GM12872 (cell line): Measurements from ENCODE around the gene LCE2B.

Experiments used
- CTCF ChIP-seq: IDR thresholded peaks from 3 replicates; pipeline ENCODE4 v1.5.1; 2011; ENCODE audit warnings: low read depth, mild to moderate bottlenecking, low read length, moderate library complexity; ENCODE audit not compliant: insufficient read depth

Gene LCE2B

GRCh38 chr1:152683846-152684245 is 2.1 kb upstream of the LCE2B start:
- TF ChIP-seq CTCF, result no peak

GRCh38 chr1:152697701-152698600 is 12.0 kb downstream of the LCE2B start, which contains the start of gene LCE2A:
LCE2A (plus strand) TSS chr1:152698345; CDS start chr1:152698902, 557 bp downstream.
- no peak for TF ChIP-seq CTCF

GRCh38 chr1:152699746-152700145 is 13.8 kb downstream of the LCE2B start:
- no peak for TF ChIP-seq CTCF

- TF ChIP-seq CTCF, result no peak
Measured at GRCh38 chr1:152707860-152708259, 21.9 kb downstream of the LCE2B start, which contains the start of gene LCE4A. LCE4A (plus strand) TSS chr1:152708160; CDS start chr1:152709076, 916 bp downstream.

- no peak for TF ChIP-seq CTCF
Measured at GRCh38 chr1:152718238-152718637, 32.3 kb downstream of the LCE2B start.

- TF ChIP-seq CTCF, result no peak
Measured at GRCh38 chr1:152725261-152725660, 39.3 kb downstream of the LCE2B start.

- TF ChIP-seq CTCF, result no peak
Measured at GRCh38 chr1:152728986-152729385, 43.1 kb downstream of the LCE2B start.
